IMR-90 (cell line): ENCODE measurements around the gene SARS1.

Experiments
- BHLHE40 ChIP-seq: fragments of 150-350 bp; IDR thresholded peaks from 2 replicates; pipeline ENCODE4 v1.6.1; 2016; ENCODE audit warnings: mild to moderate bottlenecking, low read depth, low read length
- MXI1 ChIP-seq: IDR thresholded peaks from 2 replicates; pipeline ENCODE4 v1.6.1; 2012; ENCODE audit warnings: low read depth, mild to moderate bottlenecking, low read length, moderate library complexity, borderline replicate concordance
- POLR2A ChIP-seq: IDR thresholded peaks from 2 replicates; pipeline ENCODE4 v1.6.1; 2012; ENCODE audit warnings: mild to moderate bottlenecking, low read depth, low read length
- RFX5 ChIP-seq: IDR thresholded peaks from 2 replicates; pipeline ENCODE4 v1.8.0; 2012; ENCODE audit warnings: low read depth, mild to moderate bottlenecking, low read length, moderate library complexity
- SMC3 ChIP-seq: fragments of 150-350 bp; IDR thresholded peaks from 2 replicates; pipeline ENCODE4 v1.6.1; 2016; ENCODE audit warnings: low read depth, mild to moderate bottlenecking, antibody characterized with exemption, low read length, moderate library complexity
- TF ChIP-seq, protein P1 (sequence below): conservative IDR thresholded peaks from 2 replicates; pipeline ENCODE4 v1.5.1; 2012; ENCODE audit warnings: mild to moderate bottlenecking, low read depth, low read length, improper control_type of control experiment

DNA sequence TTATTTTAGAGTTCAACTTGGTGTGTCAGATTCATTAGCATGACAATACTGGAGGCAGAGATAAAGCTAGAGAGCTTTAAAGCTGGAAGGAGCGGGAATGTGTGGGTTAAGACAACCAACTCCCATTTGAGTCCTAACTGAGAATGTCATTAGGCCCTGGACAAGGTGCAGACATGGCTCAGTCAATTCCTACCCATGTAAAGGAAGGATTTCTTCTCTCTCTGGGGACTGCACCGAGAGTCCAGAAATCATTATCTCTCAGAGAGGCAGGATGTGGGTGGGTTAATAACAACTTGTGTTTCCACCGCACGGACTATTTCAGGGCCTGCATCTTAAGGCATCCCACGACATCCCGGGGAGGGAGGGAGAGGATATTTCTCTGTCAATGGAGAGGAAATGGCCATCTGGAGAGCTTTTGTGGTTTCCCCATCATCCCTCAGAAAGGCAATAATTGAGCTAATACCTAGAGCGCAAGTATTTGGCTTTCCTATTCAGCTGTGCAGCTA, 46.7 kb upstream of the SARS1 start:
- no peak for TF ChIP-seq POLR2A
- TF ChIP-seq, protein P1, sequence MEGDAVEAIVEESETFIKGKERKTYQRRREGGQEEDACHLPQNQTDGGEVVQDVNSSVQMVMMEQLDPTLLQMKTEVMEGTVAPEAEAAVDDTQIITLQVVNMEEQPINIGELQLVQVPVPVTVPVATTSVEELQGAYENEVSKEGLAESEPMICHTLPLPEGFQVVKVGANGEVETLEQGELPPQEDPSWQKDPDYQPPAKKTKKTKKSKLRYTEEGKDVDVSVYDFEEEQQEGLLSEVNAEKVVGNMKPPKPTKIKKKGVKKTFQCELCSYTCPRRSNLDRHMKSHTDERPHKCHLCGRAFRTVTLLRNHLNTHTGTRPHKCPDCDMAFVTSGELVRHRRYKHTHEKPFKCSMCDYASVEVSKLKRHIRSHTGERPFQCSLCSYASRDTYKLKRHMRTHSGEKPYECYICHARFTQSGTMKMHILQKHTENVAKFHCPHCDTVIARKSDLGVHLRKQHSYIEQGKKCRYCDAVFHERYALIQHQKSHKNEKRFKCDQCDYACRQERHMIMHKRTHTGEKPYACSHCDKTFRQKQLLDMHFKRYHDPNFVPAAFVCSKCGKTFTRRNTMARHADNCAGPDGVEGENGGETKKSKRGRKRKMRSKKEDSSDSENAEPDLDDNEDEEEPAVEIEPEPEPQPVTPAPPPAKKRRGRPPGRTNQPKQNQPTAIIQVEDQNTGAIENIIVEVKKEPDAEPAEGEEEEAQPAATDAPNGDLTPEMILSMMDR, result no peak
- TF ChIP-seq MXI1, result no peak
- TF ChIP-seq RFX5, result no peak
- TF ChIP-seq SMC3, result no peak
- no peak for TF ChIP-seq BHLHE40
